Thoracic aorta (tissue), 2 donors: ENCODE results near the gene CTNNA3. TPM values are rescaled to one million over a fixed set of nuclear protein-coding genes. Genes with fewer than 3 reads are reported as not detected.

Source experiments
- ATAC-seq: fragments of 150-250 bp; one replicate; pipeline ENCODE4 v1.8.0; 2017; ENCODE audit warnings: low read depth; ENCODE audit not compliant: insufficient number of reproducible peaks, low FRiP score
- DNase-seq: peaks from one replicate; pipeline ENCODE4 v3.0.0-alpha.2; 2020; ENCODE audit warnings: low spot score
- H3K27ac ChIP-seq, 2 donors: fragments of 200-600 bp; sonication (generic); 1 replicate in 1 of 2; 2 replicates in 1 of 2; pipeline ENCODE4 v1.5.1; 2016; ENCODE audit warnings: mild to moderate bottlenecking in 2 of 2, moderate library complexity in 2 of 2
- H3K27me3 ChIP-seq: fragments of 200-600 bp; sonication (generic); replicated peaks from 2 replicates; pipeline ENCODE4 v1.6.0; 2016; ENCODE audit warnings: mild to moderate bottlenecking; ENCODE audit not compliant: insufficient read depth
- H3K36me3 ChIP-seq: fragments of 200-600 bp; sonication (generic); one replicate; pipeline ENCODE4 v1.5.1; 2016
- H3K4me1 ChIP-seq, 2 donors: fragments of 200-600 bp; sonication (generic); 1 replicate in 1 of 2; 2 replicates in 1 of 2; pipeline versions ENCODE4 v1.5.1 to v1.6.0; 2016; ENCODE audit warnings: low read depth in 2 of 2, mild to moderate bottlenecking in 1 of 2; ENCODE audit not compliant: control insufficient read depth in 1 of 2
- H3K4me3 ChIP-seq: fragments of 200-600 bp; sonication (generic); 2 replicates; pipeline ENCODE4 v1.5.1; 2016; ENCODE audit warnings: mild to moderate bottlenecking
- H3K9me3 ChIP-seq: fragments of 200-600 bp; sonication (generic); 2 replicates; pipeline ENCODE4 v1.5.1; 2016
- CTCF ChIP-seq: fragments of 200-600 bp; sonication (generic); IDR thresholded peaks from one replicate; pipeline ENCODE4 v1.5.1; 2019; ENCODE audit warnings: antibody characterized with exemption
- total RNA-seq, 2 donors: library from RNA; depleted of rRNA; stranded (reverse); fragments of >200 nt; gene quantifications; one replicate each; pipeline versions ENCODE4 v1.1.0 to v1.2.3, GENCODE V29; 2016

CTNNA3 gene
- total RNA-seq, 2 donors from 2014 or later: 0.95 to 1.2 TPM

DNA sequence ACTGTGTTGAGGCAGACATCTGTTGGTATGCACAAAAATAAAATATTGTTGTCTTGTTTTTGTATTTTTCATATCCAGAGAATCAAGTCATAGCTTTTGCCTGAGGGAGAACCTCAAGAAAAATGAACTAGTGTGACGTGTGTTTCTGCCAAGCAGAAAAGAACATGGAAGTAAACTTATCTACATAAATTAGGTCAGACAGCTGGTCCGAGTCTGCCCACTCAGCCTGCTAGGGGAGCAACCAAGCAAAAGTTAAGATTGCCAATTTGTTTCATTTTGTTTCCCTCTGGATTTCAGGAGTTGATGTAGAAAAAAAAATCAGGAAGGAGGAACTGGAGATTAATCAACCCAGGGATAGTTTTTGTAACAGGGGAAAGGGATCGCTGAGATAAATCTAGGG, 1342.6 kb downstream of the CTNNA3 start:
- no peak overlapping the region for H3K4me3 ChIP-seq
- H3K4me1 ChIP-seq: no peaks in the 10 kb centered on the region
- no peak for DNase-seq
- no peaks in the 10 kb centered on the region for H3K27me3 ChIP-seq
- no peak overlapping the region for H3K27ac ChIP-seq
- H3K9me3 ChIP-seq: no peaks in the 10 kb centered on the region
- no peak for TF ChIP-seq CTCF
- ATAC-seq: no peak
- no peaks in the 10 kb centered on the region for H3K36me3 ChIP-seq

- no peak overlapping the region for H3K4me3 ChIP-seq
- ATAC-seq: no peak
- no peaks in the 10 kb centered on the region for H3K4me1 ChIP-seq
- H3K27ac ChIP-seq: no peak overlapping the region
- DNase-seq: no peak
- H3K9me3 ChIP-seq: no peaks in the 10 kb centered on the region
- H3K36me3 ChIP-seq: no peaks in the 10 kb centered on the region
- no peak for TF ChIP-seq CTCF
- H3K27me3 ChIP-seq: no peaks in the 10 kb centered on the region
Measured at GRCh38 chr10:66350622-66351399, 1345.2 kb downstream of the CTNNA3 start.

GRCh38 chr10:66349726-66350125, 1346.3 kb downstream of the CTNNA3 start:
- TF ChIP-seq CTCF: no peak
- ATAC-seq (no peak), DNase-seq (no peak)
- Histone ChIP-seq H3K27ac (no peak overlapping the region), H3K36me3 (no peaks in the 10 kb centered on the region), H3K4me1 (no peaks in the 10 kb centered on the region), H3K4me3 (no peak overlapping the region), H3K9me3 (no peaks in the 10 kb centered on the region), H3K27me3 (no peaks in the 10 kb centered on the region)

GRCh38 chr10:66349076-66349475, 1346.9 kb downstream of the CTNNA3 start:
- H3K36me3 ChIP-seq: no peaks in the 10 kb centered on the region
- H3K27ac ChIP-seq: no peak overlapping the region
- H3K27me3 ChIP-seq: no peaks in the 10 kb centered on the region
- no peaks in the 10 kb centered on the region for H3K4me1 ChIP-seq
- ATAC-seq (no peak), DNase-seq (no peak)
- no peak for TF ChIP-seq CTCF
- H3K9me3 ChIP-seq: no peaks in the 10 kb centered on the region
- H3K4me3 ChIP-seq: no peak overlapping the region

DNA sequence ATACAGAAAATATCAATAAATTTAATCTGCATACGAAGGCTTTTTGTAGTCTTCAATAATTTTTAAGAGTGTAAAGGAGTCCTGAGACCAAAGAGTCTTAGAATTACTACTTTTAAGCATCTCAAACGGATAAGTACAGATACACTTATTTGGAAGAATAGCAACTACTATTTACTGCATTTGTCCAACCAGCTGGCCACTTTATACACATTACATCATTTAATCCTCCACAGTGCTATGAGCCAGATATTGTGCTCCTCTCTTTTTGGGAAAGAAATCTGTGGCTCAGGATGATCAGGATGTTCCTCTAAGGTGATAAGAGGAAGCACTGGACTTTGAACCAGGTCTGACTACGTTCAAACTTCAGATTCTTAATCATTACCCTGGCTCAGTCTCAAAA, 1358.8 kb downstream of the CTNNA3 start:
- ATAC-seq: no peak

More for the DNA sequence above, 1358.8 kb downstream of the CTNNA3 start:
- H3K27ac ChIP-seq: no peak overlapping the region
- H3K36me3 ChIP-seq: no peaks in the 10 kb centered on the region
- peaks cover 3% of the 10 kb centered on the region for H3K9me3 ChIP-seq
- no peaks in the 10 kb centered on the region for H3K27me3 ChIP-seq
- no peak overlapping the region for H3K4me3 ChIP-seq
- H3K4me1 ChIP-seq: no peaks in the 10 kb centered on the region
- TF ChIP-seq CTCF: no peak
- DNase-seq: no peak
